Skeletal muscle cell (primary cell): ENCODE results near the gene PIPOX.

Experiments
- DNase-seq: peaks from one replicate; pipeline ENCODE4 v3.0.0-alpha.2; 2010; ENCODE audit warnings: low read depth
- H3K4me3 ChIP-seq: 2 replicates; pipeline ENCODE4 v1.5.1; 2011; ENCODE audit warnings: low read depth, mild to moderate bottlenecking, control low read depth, low read length, moderate library complexity

Gene PIPOX, protein sequence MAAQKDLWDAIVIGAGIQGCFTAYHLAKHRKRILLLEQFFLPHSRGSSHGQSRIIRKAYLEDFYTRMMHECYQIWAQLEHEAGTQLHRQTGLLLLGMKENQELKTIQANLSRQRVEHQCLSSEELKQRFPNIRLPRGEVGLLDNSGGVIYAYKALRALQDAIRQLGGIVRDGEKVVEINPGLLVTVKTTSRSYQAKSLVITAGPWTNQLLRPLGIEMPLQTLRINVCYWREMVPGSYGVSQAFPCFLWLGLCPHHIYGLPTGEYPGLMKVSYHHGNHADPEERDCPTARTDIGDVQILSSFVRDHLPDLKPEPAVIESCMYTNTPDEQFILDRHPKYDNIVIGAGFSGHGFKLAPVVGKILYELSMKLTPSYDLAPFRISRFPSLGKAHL

GRCh38 chr17:29042679-29043538, at the start of gene PIPOX:
TSS of gene PIPOX (plus strand) at chr17:29043141. CDS start at chr17:29043226, 85 bp downstream.
- H3K4me3 ChIP-seq, result no peak within 1 kb of the TSS
- DNase-seq, result no peak

DNA sequence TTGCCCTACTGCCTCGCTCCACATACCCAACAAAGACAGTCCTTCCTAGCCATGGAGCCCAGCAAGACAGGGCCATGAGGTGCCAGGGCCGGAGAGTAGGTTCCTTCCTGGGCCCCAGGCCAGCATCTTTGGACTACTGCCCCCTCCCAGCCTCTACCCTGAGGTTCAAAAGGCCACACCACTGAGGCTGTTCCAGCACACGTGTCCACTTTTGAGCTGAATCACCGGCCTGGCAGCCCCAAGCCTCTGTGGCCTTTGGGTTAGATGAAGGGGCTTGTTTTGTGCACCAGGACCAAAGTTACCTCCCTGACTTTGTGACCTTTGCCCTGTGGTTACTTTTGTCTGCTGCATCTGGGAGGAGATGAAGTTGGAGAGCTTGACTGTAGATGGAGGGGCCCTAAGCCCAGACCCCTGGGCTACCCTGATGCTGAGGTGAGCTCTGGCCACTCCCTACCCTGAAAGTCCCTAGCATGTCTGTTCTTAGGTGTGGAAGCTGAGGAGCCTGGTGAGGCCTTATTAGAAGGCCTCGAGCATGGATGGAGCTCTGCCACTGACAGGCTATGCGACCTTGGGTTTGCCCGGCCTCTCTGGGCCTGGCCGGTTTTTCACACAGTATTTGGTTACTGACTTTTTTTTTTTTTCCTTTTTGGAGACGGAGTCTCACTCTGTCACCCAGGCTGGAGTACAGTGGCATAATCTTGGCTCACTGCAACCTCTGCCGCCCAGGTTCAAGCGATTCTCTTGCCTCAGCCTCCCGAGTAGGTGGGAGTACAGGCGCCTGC, 49.1 kb upstream of the PIPOX start:
- no peak for DNase-seq

GRCh38 chr17:28996554-28997096, 46.3 kb upstream of the PIPOX start:
- H3K4me3 ChIP-seq, result no peak overlapping the region
- no peak for DNase-seq

More for the DNA sequence above, 49.1 kb upstream of the PIPOX start:
- H3K4me3 ChIP-seq, result no peak overlapping the region

DNA sequence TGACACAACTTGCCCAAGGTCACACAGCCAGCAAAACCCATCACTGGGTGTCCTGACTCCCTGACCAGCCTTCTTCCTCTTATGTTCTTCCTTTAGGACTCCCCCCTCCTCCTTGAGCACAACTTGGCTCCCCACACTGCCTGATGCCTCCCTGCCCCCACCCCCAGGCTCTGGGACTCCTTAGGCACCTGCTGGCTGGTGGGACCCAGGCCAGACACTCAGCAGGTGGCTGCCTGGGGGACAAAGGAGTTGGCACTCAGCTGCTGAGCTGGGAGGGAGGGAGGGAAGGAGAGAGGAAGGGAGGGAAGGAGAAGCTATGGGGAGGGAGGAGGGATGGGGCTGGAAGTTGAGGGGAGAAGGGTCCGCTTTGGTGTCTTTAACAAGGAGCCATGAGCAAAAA, 45.1 kb upstream of the PIPOX start:
- DNase-seq, result no peak
- H3K4me3 ChIP-seq, result no peak overlapping the region

DNA sequence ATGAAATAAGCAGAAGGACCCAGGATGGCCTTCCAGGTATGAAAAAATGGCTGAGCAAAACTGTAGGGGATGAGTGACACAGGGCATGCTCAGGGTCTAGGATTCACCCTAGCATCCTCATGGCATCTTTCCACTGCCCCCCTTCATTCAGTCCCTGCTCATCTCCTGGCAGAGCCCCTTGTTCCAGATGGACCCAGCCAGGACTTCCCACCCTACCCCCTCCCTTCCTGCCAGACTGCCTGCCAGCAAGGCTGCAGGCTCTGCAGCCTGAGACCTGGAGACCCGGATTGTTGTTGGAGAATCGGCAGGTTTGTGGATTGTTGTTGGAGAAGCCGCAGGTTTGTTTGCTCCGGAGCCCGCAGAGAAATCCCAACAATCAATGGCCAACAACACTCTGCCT, 43.7 kb upstream of the PIPOX start:
- no peak for DNase-seq
- H3K4me3 ChIP-seq, result no peak overlapping the region

- no peak for DNase-seq
- H3K4me3 ChIP-seq, result no peak overlapping the region
Measured at GRCh38 chr17:29000973-29001372, 42.0 kb upstream of the PIPOX start.

DNA sequence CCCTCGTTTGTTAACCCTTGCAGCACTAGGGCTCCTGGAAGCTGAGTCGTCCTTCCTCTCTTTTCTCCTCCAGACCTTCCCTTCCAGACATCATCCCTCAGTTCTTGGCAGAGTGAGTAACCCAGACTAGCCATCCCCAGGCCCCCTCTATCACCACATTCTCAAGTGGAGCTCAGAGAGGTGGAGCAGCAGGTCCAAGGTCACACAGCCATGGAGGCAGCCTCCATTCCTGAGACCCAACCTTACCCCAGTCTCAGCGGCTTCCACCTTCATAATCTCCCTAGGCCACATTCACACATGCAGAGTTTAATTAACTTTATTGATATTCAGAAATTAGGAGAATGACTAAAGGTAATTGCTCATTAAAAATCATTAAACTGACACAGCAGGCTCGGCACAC, 40.1 kb upstream of the PIPOX start:
- H3K4me3 ChIP-seq, result no peak overlapping the region
- no peak for DNase-seq

DNA sequence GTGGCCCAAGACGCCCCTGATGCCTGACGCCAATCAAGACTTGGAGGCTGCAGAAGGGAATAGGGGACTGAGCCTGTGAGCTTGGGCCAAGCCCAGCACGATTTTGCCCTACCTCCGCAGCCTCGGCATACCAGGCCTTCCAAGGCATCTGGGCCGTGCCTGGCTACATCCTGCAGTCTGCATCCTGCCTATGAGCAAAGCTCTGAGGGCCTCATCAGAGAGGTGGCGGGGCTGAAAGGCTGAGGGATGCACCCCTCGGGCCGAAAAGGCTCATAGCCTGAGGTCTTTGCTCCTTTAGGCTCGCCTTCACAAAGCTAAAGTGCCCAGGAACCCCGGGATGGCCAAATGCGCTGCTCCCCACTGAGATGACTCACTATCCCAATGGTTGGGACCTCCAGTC, 39.7 kb upstream of the PIPOX start:
- no peak overlapping the region for H3K4me3 ChIP-seq
- DNase-seq, result no peak

DNA sequence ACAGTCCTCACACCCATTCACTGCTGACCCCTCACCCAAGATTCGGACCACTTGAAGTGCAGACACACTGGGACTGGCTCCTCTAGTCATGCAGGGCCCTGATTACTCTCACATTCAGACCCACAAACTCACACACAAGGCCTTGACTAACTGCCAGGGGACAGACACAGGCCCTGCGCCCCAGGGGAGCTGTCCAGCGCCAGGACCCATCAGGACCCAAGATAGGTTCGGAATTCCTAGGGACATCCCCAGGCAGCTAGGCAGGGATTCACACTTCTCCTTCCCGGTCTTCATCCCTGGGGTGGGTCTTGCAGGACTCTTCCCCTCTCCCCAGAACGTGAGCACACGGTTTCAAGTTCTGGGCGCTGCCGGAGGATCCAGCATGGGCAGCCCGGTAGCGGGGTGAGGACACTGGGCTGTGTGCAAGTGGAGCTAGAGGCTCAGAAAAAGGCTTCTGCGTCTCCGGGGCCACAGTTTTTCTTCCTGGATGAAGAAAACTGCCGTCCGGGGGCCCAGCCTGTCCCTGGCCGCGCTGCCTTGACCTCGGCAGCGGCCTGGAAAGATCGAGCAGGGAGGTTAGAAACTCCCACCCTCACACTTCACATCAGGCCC, 38.8 kb upstream of the PIPOX start:
- no peak for DNase-seq
- H3K4me3 ChIP-seq, result no peak overlapping the region

- no peak within 1 kb of the TSS for H3K4me3 ChIP-seq
- DNase-seq, result peak; percentile 10
Measured at GRCh38 chr17:29005936-29006511, 36.9 kb upstream of the PIPOX start, which contains the start of gene SEZ6. TSS of gene SEZ6 (minus strand) at chr17:29006033. CDS start at chr17:29005869, 164 bp downstream.

DNA sequence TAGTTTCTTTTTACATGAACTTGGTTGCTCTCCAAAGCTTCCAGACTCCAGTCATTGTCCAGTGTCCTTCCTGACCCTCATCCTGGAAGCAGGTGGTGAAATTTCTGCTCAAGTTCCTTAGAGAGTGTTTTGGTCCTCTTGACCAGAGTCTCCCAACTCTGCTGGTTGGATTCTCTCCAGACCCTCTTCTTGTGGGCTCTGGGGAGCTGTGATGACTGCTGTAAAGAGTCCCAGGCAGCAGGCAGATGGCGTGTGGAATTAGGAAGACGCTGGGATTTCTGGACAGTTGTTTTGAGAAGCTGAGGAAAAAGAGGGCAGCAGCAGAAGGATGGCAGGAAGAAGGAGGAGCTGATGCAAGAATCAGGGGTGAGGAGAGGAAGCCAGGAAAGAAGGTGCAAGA, 35.5 kb upstream of the PIPOX start:
- DNase-seq, result no peak
- H3K4me3 ChIP-seq, result no peak overlapping the region

DNA sequence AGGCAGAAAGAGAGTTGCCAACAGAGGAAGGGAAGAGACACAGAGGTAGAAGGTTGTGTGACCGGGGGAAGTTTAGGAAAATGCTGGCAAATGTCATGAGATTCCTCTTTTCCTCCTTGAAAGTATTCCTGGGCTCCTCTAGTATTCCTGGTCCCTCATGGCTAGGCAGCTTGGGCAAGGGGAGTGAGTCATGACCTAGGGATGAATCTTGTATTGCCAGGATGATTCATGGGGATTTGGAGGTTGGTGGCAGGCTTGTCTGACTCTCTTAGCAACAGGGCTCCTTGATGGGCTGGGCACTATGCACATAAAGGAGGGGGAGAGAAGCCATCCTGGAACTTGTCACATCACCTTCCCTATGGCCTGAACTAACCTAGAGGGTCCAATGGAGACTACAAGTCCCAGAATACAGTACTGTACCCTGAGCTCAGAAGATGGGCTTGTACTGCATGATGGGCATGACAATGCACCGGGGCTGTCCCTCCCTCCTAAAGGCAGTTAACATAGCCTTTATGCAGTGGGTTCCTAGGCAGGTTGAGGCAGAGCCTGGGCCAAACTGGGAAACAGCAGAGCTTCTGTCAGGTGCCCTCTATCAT, 35.0 kb upstream of the PIPOX start:
- DNase-seq, result no peak
- no peak overlapping the region for H3K4me3 ChIP-seq

GRCh38 chr17:29008591-29008990, 34.4 kb upstream of the PIPOX start:
- no peak overlapping the region for H3K4me3 ChIP-seq
- DNase-seq, result no peak

DNA sequence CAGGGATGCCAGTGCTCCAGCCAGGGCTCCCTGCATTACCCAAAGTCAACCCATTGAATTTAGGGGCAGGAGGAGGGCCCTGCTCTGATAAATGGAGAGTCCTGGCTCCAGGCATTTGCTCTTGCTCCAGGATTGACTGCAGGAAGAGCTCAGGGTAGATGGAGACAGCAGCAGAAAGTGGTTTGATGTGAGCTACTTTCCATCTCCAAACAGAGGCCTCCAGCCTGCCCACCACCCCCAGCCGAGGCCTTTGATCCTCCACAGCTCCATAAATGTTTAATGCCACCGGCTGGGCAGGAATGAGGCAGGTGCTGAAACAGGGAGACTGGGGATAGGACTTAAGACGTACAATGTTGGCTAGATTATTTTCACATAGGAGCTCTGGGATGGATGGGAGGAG, 32.8 kb upstream of the PIPOX start:
- no peak overlapping the region for H3K4me3 ChIP-seq
- no peak for DNase-seq

GRCh38 chr17:29010586-29010985, 32.4 kb upstream of the PIPOX start:
- no peak for DNase-seq
- H3K4me3 ChIP-seq, result no peak overlapping the region

GRCh38 chr17:29012535-29012934, 30.4 kb upstream of the PIPOX start:
- H3K4me3 ChIP-seq, result no peak overlapping the region
- DNase-seq, result no peak

GRCh38 chr17:29014716-29015115, 28.2 kb upstream of the PIPOX start:
- H3K4me3 ChIP-seq, result no peak overlapping the region
- DNase-seq, result no peak
